ENCODE results near the gene SEMA5B. TPM values are rescaled to one million over a fixed set of nuclear protein-coding genes. Genes with fewer than 3 reads are reported as not detected.

Gene SEMA5B
- polyA plus RNA-seq, 1 of the 3 experiments (the other 2 are of a cell fraction), result 0.43 TPM

GRCh38 chr3:123046262-123047061, 18.9 kb upstream of the SEMA5B start:
- no peak overlapping the region; the same call in 1 of the 2 replicates for H2AFZ ChIP-seq (ENCODE audit: low read depth)
- CTCF ChIA-PET, result interaction anchor here (0.6 to 12.3 kb wide), 3 partner anchors 17 to 212 kb away, joined by 3 to 84 read pairs (median 3); partner anchors contain the start of gene SEMA5B
- H3K79me2 ChIP-seq (ENCODE audit: insufficient read depth), result no peaks in the 10 kb centered on the region
- no peak overlapping the region for H3K4me3 ChIP-seq (ENCODE audit: low read depth in 2 of 2, low read length in 1 of 2)
- no peak overlapping the region for H3K4me2 ChIP-seq
- POLR2A ChIA-PET, result no interaction called here
- H3K9ac ChIP-seq, result no peak overlapping the region
- WGBS (ENCODE audit: low lambda C conversion rate), result 55% methylated on average over 10 of the region's 10 CpGs
- H4K20me1 ChIP-seq (ENCODE audit: insufficient read depth), result no peaks in the 10 kb centered on the region
- H3K27ac ChIP-seq (ENCODE audit: low read depth in 2 of 2, low read length in 1 of 2), result no peak overlapping the region
- peaks cover 10 to 35% of the 10 kb centered on the region in 2 experiments; a peak in 2 of 4 replicates for H3K4me1 ChIP-seq (ENCODE audit: control insufficient read depth in 1 of 2, insufficient read depth in 2 of 2, low read depth in 1 of 2, low read length in 1 of 2)
- no peaks in the 10 kb centered on the region for H3K36me3 ChIP-seq (replicated peaks in 1 of 2; ENCODE audit: control insufficient read depth in 1 of 2, insufficient read depth in 2 of 2, low read length in 1 of 2)
- H3K9me2 ChIP-seq, result no peaks in the 10 kb centered on the region
- no peak for DNase-seq
- TF ChIP-seq GATA2 (CRISPR knock-in tag; IDR thresholded peaks at IDR 0.05) (peak; percentile 26; the same call in 1 of the 2 replicates), MEF2A (IDR thresholded peaks at IDR 0.05; ENCODE audit: borderline replicate concordance, low read depth) (no peak), POLR2AphosphoS5 (IDR thresholded peaks at IDR 0.05; ENCODE audit: low read depth, low read length) (no peak), RXRA (IDR thresholded peaks at IDR 0.05; ENCODE audit: borderline replicate concordance, low read depth) (no peak), FOXJ3 (CRISPR knock-in tag; IDR thresholded peaks at IDR 0.05) (no peak)
- H3F3A ChIP-seq (replicated peaks; ENCODE audit: insufficient read depth), result no peaks in the 10 kb centered on the region
- H3K27me3 ChIP-seq (ENCODE audit: insufficient read depth), result no peaks in the 10 kb centered on the region
- H3K9me3 ChIP-seq, result no peaks in the 10 kb centered on the region

GRCh38 chr3:123044981-123045763, 17.6 kb upstream of the SEMA5B start:
- no peak overlapping the region for H3K27ac ChIP-seq (ENCODE audit: low read depth in 2 of 2, low read length in 1 of 2)
- H4K20me1 ChIP-seq (ENCODE audit: insufficient read depth), result no peaks in the 10 kb centered on the region
- no peak overlapping the region for H3K4me3 ChIP-seq (ENCODE audit: low read depth in 2 of 2, low read length in 1 of 2)
- peaks cover 6% of the 10 kb centered on the region; the same call in 1 of the 2 replicates for H3K27me3 ChIP-seq (ENCODE audit: insufficient read depth)
- peaks cover 10 to 28% of the 10 kb centered on the region in 2 experiments; a peak in 2 of 4 replicates for H3K4me1 ChIP-seq (ENCODE audit: control insufficient read depth in 1 of 2, insufficient read depth in 2 of 2, low read depth in 1 of 2, low read length in 1 of 2)
- no peak overlapping the region for H2AFZ ChIP-seq (ENCODE audit: low read depth)
- no peaks in the 10 kb centered on the region for H3K9me2 ChIP-seq
- no peak for TF ChIP-seq IRF3 (IDR thresholded peaks at IDR 0.05; ENCODE audit: low read depth, low read length)
- TF ChIP-seq GATA2 (CRISPR knock-in tag; IDR thresholded peaks at IDR 0.05), result no peak
- no peak for TF ChIP-seq GABPA (IDR thresholded peaks at IDR 0.05; ENCODE audit: low read depth)
- no peak for TF ChIP-seq YY1 (IDR thresholded peaks at IDR 0.05; ENCODE audit: low read depth)
- TF ChIP-seq USF1 (IDR thresholded peaks at IDR 0.05; ENCODE audit: borderline replicate concordance, low read depth), result no peak
- TF ChIP-seq POLR2AphosphoS5 (IDR thresholded peaks at IDR 0.05; ENCODE audit: low read depth, low read length), result no peak
- TF ChIP-seq SIN3A (IDR thresholded peaks at IDR 0.05; ENCODE audit: borderline replicate concordance, low read depth, low read length), result no peak
- no peak for TF ChIP-seq TAF1 (IDR thresholded peaks at IDR 0.05; ENCODE audit: borderline replicate concordance, low read depth, low read length)
- no peak for TF ChIP-seq SMC3 (IDR thresholded peaks at IDR 0.05; ENCODE audit: low read depth, low read length)
- TF ChIP-seq TEAD4 (IDR thresholded peaks at IDR 0.05; ENCODE audit: borderline replicate concordance, insufficient read depth), result no peak
- no peak for TF ChIP-seq MXI1 (IDR thresholded peaks at IDR 0.05; ENCODE audit: low read depth, low read length)
- no peak for TF ChIP-seq ELF1 (IDR thresholded peaks at IDR 0.05)
- TF ChIP-seq NRF1 (IDR thresholded peaks at IDR 0.05; ENCODE audit: low read depth, low read length), result no peak
- no peak for TF ChIP-seq PBX3 (IDR thresholded peaks at IDR 0.05)
- no peak for TF ChIP-seq FOXJ3 (CRISPR knock-in tag; IDR thresholded peaks at IDR 0.05)
- TF ChIP-seq EP300 (IDR thresholded peaks at IDR 0.05; ENCODE audit: borderline replicate concordance in 1 of 2, low read depth in 1 of 2, low read length in 1 of 2), result no peak
- TF ChIP-seq RFX5 (IDR thresholded peaks at IDR 0.05; ENCODE audit: low read length), result no peak
- no peak for TF ChIP-seq EZH2phosphoT487 (IDR thresholded peaks at IDR 0.05; ENCODE audit: borderline replicate concordance, low read depth)
- no peaks in the 10 kb centered on the region for H3K79me2 ChIP-seq (ENCODE audit: insufficient read depth)
- ChIA-PET POLR2A (no interaction called here), CTCF (interaction anchor here (1.0 to 12.3 kb wide), 2 partner anchors 15 to 16 kb away, joined by 3 to 84 read pairs; partner anchors contain the start of gene SEMA5B)
- 65% methylated on average over 5 of the region's 5 CpGs for WGBS (ENCODE audit: low lambda C conversion rate)
- H3K36me3 ChIP-seq (replicated peaks in 1 of 2; ENCODE audit: control insufficient read depth in 1 of 2, insufficient read depth in 2 of 2, low read length in 1 of 2), result no peaks in the 10 kb centered on the region
- H3K4me2 ChIP-seq, result no peak overlapping the region
- no peak overlapping the region for H3K9ac ChIP-seq
- no peak for DNase-seq
- H3F3A ChIP-seq (replicated peaks; ENCODE audit: insufficient read depth), result no peaks in the 10 kb centered on the region
- no peaks in the 10 kb centered on the region for H3K9me3 ChIP-seq
